ENCODE results near the gene PLEKHJ1. TPM values are rescaled to one million over a fixed set of nuclear protein-coding genes. Genes with fewer than 3 reads are reported as not detected.

The PLEKHJ1 gene
- total RNA-seq, 4 donors from 2014 or later = 50.1 to 72.4 (median 61.6) TPM

DNA sequence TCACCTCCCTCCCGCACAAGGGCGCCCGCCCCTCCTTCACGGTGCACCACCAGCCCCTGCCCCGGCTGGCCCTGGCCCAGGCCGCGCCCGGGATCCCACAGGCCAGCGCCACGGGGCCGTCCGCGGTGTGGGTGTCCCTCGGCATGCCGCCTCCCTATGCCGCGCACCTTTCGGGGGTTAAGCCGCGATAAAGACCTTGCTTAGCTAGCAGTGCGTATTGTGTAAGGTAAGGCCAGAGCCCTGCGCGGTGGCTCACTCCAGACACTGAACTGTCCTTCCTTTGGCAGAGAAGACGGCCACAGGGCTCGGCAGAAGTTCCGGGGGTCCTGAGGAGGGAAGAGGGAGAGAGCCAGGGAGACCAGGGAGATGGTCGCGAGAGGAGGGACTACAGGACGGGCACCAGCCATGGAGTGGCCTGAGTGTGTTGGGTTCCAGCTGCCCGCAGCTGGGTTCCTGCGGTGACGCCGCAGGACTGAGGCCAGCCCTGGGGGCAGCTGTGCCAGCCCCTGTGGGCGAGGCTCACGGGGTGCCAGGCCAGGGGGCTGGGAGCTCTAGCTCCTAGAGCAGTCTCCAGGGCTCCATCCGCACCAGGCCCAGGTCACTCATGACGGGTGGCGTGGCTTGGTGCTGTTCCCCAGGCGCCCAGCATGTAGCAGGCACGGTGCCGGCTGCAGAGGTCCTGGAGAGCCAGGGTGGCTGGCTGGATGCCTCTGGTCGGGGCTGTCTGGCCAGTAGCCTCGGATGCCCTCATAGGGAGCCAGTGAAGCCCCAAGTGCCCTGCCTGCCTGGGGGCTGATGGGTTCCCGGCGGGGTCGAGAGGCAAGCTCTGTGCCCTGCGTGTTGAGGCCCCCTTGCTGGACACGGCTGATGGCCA lies 7.7 kb downstream of the PLEKHJ1 start:
- H3K27ac ChIP-seq = peak overlapping the region in 1 of 4 donors; percentile 18
- peaks cover 13 to 30% of the 10 kb centered on the region in 2 donors for H3K4me1 ChIP-seq
- H3K4me3 ChIP-seq = no peak overlapping the region
- ATAC-seq (no peak), DNase-seq (no peak)
- intact Hi-C loops (cut with DNase I; ENCODE audit: low total_unique reads) (no loop called here), in situ Hi-C loops (cut with MboI; ENCODE audit: low sequenced_read_pairs in 4 of 4) (no loop called here)
- H3K9me3 ChIP-seq = no peaks in the 10 kb centered on the region
- H3K27me3 ChIP-seq = no peaks in the 10 kb centered on the region
- TF ChIP-seq, protein P1, sequence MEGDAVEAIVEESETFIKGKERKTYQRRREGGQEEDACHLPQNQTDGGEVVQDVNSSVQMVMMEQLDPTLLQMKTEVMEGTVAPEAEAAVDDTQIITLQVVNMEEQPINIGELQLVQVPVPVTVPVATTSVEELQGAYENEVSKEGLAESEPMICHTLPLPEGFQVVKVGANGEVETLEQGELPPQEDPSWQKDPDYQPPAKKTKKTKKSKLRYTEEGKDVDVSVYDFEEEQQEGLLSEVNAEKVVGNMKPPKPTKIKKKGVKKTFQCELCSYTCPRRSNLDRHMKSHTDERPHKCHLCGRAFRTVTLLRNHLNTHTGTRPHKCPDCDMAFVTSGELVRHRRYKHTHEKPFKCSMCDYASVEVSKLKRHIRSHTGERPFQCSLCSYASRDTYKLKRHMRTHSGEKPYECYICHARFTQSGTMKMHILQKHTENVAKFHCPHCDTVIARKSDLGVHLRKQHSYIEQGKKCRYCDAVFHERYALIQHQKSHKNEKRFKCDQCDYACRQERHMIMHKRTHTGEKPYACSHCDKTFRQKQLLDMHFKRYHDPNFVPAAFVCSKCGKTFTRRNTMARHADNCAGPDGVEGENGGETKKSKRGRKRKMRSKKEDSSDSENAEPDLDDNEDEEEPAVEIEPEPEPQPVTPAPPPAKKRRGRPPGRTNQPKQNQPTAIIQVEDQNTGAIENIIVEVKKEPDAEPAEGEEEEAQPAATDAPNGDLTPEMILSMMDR (IDR thresholded peaks at IDR 0.05 in 4 of 5, conservative IDR thresholded peaks at IDR 0.05 in 1 of 5) = no peak
- no peak for TF ChIP-seq POLR2A (IDR thresholded peaks at IDR 0.05)
- peaks cover 0 to 50% of the 10 kb centered on the region in 2 donors for H3K36me3 ChIP-seq

DNA sequence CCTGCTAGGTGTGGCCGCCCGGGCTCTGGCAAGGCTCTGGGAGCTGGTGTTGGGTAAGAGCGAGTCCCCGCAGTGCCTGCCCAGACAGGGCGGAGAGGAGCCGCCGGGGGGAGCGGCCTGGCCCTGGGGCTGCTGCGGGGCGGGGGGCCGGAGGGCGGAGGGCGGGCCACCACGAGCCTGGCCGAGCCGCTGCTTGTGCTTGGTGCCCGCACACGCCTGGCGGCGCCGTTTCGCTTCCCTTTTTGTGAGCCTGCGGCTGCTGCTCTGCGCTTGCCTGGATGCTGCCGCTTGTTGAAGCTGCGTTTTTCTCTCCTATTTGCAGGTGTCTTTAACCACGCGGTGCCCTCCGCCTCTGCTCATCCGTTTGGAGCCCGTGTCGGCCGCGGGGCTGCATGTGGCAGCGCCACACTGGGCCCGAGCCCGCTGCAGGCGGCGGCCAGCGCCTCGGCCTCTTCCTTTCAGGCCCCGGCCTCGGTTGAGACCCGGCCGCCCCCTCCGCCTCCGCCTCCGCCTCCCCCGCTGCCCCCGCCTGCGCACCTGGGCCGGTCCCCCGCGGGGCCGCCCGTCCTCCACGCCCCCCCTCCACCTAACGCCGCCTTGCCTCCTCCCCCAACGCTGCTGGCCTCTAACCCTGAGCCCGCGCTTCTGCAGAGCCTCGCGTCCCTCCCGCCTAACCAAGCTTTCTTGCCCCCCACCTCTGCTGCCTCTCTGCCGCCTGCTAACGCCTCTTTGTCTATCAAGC lies 8.5 kb downstream of the PLEKHJ1 start:
- H3K4me3 ChIP-seq = no peak overlapping the region
- in situ Hi-C loops (cut with MboI; ENCODE audit: low sequenced_read_pairs in 4 of 4) = no loop called here
- ATAC-seq = no peak

DNA sequence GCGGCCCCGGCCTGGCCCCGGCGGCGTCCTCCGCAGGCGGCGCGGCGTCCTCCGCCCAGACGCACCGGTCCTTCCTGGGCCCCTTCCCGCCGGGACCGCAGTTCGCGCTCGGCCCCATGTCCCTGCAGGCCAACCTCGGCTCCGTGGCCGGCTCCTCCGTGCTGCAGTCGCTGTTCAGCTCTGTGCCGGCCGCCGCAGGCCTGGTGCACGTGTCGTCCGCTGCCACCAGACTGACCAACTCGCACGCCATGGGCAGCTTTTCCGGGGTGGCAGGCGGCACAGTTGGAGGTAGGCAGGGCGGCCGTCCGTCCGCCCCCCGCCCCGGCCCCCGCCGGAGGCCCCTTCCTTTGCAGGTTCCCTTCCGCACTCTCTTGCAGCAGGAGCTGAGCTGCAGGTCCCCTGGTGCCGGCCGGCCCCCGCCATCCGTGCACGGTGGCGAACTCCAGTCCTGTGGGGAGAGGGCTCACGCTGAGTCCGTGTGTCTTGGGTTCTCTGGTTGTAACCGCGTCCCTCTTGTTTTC lies 9.2 kb downstream of the PLEKHJ1 start:
- peaks cover 0 to 59% of the 10 kb centered on the region in 2 donors for H3K36me3 ChIP-seq
- intact Hi-C loops (cut with DNase I; ENCODE audit: low total_unique reads) = no loop called here
- H3K27ac ChIP-seq = no peak overlapping the region

More for the DNA sequence above, 8.5 kb downstream of the PLEKHJ1 start:
- no peak overlapping the region for H3K27ac ChIP-seq
- peaks cover 0 to 56% of the 10 kb centered on the region in 2 donors for H3K36me3 ChIP-seq
- H3K9me3 ChIP-seq = no peaks in the 10 kb centered on the region
- DNase-seq = no peak
- peaks cover 13 to 30% of the 10 kb centered on the region in 2 donors for H3K4me1 ChIP-seq
- no peak for TF ChIP-seq POLR2A (IDR thresholded peaks at IDR 0.05)
- TF ChIP-seq, protein P1 (IDR thresholded peaks at IDR 0.05 in 4 of 5, conservative IDR thresholded peaks at IDR 0.05 in 1 of 5) = no peak
- intact Hi-C loops (cut with DNase I; ENCODE audit: low total_unique reads) = no loop called here
- no peaks in the 10 kb centered on the region for H3K27me3 ChIP-seq

DNA sequence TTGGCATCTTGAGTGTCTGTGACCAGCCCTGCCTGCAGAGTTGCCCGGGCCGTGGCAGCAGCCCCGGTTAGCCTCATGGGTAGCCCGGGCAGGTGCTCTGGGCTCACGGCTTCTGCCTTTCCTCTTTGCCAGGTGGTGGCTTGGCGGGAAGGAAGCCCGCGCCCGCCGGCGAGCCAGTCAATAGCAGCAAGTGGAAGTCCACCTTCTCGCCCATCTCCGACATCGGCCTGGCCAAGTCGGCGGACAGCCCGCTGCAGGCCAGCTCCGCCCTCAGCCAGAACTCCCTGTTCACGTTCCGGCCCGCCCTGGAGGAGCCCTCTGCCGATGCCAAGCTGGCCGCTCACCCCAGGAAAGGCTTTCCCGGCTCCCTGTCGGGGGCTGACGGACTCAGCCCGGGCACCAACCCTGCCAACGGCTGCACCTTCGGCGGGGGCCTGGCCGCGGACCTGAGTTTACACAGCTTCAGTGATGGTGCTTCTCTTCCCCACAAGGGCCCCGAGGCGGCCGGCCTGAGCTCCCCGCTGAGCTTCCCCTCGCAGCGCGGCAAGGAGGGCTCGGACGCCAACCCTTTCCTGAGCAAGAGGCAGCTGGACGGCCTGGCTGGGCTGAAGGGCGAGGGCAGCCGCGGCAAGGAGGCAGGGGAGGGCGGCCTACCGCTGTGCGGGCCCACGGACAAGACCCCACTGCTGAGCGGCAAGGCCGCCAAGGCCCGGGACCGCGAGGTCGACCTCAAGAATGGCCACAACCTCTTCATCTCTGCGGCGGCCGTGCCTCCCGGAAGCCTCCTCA lies 9.9 kb downstream of the PLEKHJ1 start:
- in situ Hi-C loops (cut with MboI; ENCODE audit: low sequenced_read_pairs in 4 of 4) = no loop called here
- Histone ChIP-seq H3K27me3 (no peaks in the 10 kb centered on the region), H3K36me3 (peaks cover 0 to 62% of the 10 kb centered on the region in 2 donors), H3K4me3 (no peak overlapping the region), H3K9me3 (no peaks in the 10 kb centered on the region), H3K4me1 (peaks cover 10 to 21% of the 10 kb centered on the region in 2 donors), H3K27ac (no peak overlapping the region)
- no peak for DNase-seq
- TF ChIP-seq, protein P1 (IDR thresholded peaks at IDR 0.05 in 4 of 5, conservative IDR thresholded peaks at IDR 0.05 in 1 of 5) = no peak
- TF ChIP-seq POLR2A (IDR thresholded peaks at IDR 0.05) = no peak
- no peak for ATAC-seq
- intact Hi-C loops (cut with DNase I; ENCODE audit: low total_unique reads) = no loop called here

More for the DNA sequence above, 9.2 kb downstream of the PLEKHJ1 start:
- Histone ChIP-seq H3K9me3 (no peaks in the 10 kb centered on the region), H3K4me3 (no peak overlapping the region), H3K27me3 (no peaks in the 10 kb centered on the region), H3K4me1 (peaks cover 13 to 28% of the 10 kb centered on the region in 2 donors)
- in situ Hi-C loops (cut with MboI; ENCODE audit: low sequenced_read_pairs in 4 of 4) = no loop called here
- ATAC-seq = no peak
- no peak for DNase-seq
- no peak for TF ChIP-seq POLR2A (IDR thresholded peaks at IDR 0.05)
- TF ChIP-seq, protein P1 (IDR thresholded peaks at IDR 0.05 in 4 of 5, conservative IDR thresholded peaks at IDR 0.05 in 1 of 5) = no peak
